Measurements from ENCODE around the gene NACC2.
"Not testable (repeated sequence)": the region's sequence is repeated elsewhere in the genome, so short reads cannot be mapped to it uniquely, and the experiment has no call there.

Gene NACC2

DNA sequence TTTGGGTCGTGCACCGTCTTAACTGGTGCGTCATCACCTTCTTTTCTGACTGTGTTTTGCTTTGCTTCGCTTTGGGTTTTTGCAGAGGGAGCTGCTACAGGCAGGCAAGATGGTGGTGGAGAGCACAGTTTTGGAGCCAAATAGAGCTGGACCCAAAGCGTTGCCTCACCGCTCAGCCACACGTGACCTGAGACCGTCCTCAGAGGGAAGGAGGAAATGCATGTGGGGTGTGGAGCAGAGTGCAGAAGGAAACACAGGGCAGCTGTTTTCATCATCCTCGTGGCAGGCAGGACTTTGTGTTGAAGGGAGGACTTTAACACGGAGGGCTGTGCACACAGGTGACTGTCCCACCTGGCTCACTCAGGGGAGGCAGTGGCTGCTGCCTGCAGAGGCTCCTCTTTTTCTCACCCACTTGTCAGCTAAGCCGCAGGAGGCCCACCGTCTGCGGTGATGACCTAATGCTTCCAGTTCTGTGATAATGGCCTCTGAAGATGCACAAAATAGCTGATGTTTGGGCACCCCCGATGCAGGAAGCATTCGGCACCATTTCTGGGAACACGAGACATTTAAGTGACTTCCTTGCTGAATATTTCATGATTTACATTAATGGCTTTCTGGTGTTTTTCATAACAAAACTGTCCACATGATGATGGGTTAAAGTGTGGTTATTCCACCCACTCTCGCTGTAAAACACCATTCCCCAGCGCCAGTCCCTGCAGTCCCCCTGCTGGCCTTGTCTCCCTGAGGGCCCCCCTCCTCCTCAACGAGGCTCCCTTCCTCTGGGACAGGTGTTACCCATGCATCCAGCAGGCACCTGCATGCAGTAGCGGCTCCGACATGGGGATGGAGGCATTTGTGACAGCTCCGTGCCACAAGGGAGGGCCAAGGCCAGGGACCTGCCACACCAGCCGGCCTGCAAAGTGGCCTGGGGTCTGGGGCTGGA lies 121.5 kb downstream of the NACC2 start:
- DNase-seq, result no peak

DNA sequence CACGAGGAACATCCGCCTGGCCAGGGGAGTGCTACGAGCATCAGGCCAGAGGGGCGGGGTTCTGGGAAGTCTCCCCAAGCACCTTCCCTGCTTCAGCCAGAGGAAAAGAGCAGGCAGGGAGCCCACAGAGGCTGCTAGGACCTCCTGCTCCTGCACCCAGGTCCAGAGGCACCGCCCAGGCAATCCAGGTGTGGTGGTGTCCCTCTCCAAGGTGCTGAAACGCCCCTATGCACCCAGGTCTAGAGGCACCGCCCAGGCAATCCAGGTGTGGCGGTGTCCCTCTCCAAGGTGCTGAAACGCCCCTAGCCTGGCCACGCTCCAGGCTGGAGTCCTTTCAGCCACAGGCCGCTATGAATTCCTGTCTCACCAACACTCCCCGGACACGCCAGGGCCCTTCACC lies 123.2 kb downstream of the NACC2 start:
- DNase-seq, result peak; percentile 28

DNA sequence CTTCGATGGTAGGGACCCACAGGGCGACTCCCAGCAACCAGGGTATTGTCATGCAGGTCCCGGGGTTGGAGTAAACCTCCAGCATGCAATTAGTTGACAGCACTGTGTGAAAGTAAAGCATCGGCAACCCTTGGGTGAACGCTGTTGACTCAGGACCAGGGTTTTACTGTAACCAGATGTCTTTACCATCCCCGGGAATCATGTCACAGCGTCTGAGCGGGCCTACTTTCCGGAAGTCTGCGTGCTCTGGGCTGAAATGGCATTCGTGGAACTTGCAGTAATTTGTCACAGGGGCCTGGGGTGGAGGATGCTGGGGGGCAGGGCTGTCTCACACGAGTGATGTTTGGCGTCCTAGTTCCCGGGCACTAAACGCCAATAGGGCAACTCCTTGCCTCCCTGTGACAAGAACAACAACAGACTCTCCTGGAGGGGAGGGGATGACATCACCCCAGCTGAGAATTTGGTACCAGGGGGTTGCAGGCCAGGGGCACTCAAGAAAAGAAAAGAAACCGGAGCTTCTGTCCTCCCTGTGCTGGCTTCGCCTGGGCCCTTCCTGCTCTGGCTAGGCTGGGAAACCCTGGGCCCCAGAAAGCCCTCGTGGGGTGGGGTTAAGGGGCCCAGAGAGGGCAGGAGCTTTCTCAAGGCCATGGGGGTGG lies 123.8 kb downstream of the NACC2 start:
- DNase-seq, result no peak

DNA sequence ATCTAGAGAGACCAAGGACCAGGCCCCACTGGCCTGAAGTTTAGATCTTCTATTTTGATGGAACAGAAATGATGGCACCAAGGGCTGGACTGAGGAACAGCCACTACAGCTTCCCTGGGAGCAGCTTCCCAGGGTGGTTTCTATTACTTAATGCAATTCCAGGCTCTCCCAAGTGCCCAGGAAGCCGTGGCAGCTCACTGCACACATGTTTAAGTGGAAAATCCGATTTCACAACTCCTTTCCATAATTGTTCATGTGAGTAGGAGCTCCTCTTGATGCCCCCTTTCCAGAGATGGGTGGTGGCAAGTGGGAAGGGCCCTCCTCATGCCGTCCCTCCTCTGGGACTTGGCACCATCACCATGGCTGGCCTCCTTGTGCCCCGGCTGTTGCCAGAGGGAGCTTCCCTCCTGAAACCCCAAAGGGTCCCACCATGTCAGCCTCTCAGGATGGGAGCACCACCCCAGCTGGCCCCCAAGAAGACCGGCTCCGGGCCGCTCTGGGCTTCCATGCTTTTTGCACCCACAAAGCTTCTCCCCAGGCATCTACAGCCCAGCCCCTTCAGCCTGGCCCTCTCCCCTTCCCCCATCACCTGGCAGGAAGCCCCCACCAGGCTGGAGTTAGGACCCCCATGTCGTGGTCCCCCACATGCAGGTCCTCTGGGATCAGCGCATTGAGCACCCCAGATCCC lies 124.8 kb downstream of the NACC2 start:
- DNase-seq, result no peak

DNA sequence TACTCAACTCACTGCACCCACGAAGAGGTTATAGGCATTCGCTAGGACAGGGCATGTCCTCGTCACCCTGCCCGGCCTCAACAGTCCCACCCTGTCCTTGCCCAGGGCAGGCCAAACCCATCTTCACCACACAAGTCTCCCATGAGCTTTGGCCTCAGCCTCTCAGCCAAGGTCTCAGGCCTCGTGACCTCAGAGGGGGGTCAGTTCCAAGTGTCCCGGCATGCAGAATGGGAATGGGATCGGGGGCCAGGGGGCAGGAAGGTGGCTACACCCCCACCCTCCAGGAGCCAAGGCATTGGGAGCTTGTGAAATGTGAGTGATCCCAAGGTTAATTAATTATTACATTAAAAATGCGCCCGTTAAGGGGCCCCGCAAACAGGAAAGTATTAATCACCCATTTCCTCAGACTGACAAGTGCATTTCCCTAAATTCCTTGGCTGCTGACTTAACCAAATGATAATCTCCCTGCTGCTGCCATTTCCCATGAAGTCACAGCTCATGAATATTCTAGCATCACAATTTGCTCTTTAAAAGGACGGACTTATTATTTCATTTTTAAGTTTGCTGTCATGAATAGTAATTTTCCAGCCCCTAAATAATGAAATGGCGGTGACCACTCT lies 125.9 kb downstream of the NACC2 start:
- DNase-seq, result no peak

DNA sequence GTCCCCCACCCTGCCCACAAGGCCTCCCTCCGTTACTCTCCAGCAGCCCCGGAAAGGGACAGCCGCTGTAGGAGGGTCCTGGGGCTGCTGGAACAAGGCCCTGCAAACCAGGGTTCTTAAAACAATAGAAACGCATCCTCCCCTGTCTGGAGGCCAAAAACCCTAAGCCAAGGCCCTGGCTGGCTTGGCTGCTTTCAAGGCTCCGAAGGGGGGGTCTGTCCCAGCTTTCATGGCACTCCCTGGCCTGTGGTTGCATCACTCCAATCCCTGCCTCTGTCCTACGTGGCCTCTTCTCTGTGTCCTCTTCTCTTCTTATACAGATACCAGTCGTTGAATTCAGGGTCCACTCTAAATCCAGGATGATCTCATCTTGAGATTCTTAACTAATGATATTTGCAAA lies 126.5 kb downstream of the NACC2 start:
- DNase-seq, result no peak

DNA sequence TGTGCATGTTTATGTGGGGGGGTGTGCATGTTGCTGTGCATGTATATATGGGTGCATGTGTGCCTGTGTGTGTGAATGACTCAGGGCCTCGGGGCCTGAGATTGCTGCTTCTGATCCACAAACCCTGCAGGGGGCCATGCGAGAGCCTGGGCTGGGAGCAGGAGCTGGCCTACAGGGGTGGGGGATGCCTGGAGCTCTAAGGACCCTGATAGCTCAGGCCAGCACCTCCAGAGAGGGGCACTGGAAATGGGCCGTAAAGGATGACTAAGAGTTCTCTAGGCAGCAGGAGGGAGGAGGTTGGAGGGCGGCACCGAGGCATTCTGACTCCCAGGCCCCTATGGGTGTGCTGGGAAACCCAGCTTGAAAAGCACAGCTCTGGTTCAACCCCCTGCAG lies 127.0 kb downstream of the NACC2 start:
- DNase-seq, result no peak

DNA sequence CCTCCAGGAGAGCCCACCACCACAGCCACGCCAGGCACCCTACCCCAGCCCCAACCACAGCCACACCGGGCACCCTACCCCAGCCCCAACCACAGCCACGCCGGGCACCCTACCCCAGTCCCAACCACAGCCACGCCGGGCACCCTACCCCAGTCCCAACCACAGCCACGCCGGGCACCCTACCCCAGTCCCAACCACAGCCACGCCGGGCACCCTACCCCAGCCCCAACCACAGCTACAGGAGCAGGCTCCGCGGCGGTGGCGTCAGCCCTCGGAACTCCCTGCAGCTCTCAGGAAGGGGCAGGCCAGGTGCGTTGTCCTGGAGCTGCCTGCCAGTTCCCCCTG lies 128.2 kb downstream of the NACC2 start:
- not testable (repeated sequence) for DNase-seq

DNA sequence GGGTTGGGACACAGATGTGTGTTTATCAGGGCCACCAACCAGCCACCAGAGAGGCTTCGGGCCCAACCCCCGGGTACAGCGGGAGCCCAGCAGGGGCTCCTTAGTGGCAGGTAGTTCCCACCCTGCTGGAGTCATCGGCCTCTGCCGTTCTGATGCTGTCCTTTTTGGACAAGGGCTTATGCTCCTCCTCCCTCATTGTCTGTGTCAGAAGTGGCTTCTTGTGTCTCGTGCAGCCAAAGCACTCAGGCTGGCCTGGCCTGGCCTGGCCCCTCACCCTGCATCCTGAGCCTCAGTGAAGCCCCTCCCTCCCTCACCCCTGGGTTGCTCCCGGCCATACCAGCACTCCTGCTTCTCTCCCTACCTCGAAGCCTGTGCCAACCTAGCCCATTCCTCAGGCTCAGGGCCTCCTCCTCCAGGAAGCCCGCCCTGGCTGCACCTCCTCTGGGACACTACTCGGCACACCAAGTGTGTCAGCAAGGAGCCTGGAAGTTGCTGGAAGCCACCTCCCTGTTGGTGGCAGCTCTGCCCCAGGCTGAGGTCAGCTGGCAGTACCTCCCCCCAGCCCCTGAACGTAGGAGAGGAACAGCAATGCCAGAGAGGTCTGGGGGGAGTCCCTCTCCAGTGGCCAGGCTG lies 129.8 kb downstream of the NACC2 start:
- DNase-seq, result no peak

DNA sequence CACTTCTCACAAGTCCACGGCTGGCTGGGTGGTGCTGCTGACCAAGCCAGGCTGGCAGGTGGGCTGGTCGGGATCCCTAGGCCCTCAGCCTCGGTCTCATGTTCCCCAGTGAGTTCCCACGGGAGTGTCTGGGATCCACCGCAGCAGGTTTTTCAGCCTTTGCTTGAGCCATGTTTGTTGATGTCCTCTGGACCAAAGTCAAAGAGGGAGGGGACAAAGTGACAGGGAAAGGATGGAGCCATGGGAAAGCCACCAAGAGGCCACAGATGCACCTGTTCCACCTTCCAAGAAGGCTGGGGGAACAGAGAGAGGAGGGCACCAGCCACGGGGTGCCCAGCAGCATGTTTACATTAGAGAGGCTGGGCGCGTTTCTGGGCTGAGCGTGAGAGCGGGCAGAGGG lies 131.2 kb downstream of the NACC2 start:
- no peak for DNase-seq

DNA sequence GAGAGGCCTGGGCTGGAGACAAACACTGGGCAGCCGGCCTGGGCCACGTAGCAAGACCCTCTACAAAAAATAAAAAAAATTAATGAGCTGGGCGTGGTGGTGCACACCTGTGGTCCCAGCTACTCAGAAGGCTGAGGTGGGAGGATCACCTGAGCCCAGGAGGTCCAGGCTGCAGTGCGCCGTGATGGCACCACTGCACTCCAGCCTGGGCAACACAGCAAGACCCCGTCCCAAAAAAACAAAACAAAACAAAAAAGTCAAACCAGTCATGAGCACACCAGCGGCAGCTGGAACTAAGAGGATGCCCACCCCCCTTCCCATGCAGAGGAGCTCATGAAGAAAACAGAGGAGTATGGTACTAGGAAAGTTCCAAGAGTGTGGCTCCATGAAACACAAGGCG lies 131.8 kb downstream of the NACC2 start:
- DNase-seq, result no peak

DNA sequence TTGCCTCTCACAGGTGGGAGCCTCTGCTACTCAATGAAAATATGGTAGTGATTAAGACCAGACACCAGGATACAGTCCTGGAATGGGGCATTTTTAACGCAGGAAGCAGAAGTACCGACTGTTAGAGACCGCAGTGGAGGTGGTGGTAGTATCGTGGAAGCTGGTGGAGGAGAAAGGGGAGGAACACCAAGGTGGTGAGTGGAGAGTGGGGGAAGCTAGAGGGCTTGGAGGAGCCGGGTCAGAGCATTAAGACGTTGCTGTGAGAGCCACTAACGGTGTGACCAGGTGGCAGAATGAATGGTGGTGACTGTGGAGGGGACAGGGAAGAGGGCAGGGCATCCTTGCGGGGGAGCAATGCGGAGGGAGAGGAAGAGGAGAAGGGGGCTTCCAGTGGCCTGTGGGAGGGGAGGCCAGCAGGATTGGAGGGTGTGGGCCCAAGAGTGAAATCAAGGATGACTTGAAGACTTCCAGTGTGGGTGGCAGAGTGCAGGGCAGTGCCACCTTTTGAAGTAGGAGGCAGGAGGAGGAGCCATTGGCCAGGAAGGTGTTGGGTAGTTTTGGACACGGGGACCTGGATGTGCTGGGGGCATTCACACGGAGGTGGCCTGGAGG lies 132.3 kb downstream of the NACC2 start:
- no peak for DNase-seq

DNA sequence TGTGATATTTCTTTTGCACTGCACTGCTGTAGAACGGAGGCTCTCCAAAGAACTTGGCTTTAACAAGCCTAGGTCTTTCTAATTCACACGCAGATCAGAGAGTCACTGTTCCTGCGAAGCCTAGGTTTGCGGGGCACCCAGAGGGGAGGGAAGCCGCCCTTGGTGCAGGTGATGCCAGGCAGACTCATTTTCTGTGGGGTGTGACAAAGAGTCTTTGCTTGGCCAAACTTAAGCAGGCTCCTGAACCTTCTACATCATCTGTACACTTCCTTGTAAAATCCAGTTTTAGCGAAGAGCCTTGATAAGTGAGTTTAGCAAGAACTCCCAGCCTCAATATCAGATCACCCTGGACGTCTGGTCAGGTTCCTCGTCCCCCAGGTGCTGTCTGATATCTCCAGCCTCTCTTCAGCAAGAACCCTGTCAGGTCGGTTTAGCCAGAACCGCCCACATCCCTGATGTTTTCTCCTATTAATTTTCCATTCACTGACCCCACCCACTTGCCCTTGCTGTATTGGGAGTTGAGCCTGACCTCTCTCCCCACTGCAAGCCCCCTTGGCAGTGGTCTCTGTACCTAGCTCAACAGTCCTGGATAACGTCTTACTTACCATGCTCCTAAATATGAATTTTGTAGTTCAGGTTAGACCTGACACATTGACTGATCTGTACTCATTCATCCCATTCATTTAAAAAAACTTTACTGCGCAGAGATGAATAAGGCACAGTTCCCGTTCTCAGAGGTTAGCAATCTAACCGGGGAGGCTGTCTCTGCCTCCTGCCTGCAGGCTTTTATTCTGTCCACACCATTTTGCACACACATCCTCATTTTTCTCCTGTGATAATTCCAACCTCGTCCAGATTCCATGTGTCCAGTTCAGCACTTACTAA lies 133.0 kb downstream of the NACC2 start:
- no peak for DNase-seq

DNA sequence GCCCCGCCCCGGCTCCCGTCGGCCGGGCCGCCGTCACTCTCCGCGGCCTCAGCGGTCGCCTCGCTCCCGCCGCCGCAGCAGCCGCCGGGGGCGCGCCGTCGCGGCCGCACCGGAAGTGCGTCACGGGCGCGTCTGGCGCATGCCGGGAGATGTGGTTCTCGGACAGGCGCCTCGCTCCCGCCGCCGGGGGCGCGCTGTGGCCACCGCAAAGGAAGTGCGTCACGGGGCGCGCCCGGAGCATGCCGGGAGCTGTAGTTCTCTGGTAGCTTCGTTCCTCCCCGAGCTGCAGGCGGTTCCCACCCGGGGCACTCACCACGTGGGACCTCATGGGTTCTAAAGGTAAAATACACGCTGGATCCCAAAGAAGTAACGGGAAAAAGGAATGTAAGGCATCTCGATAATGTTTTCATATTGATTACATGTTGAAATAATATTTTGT lies 133.8 kb downstream of the NACC2 start, which contains the start of gene UBAC1:
Gene UBAC1 (minus strand): TSS at position 97 of the 439 bp plus-strand sequence. CDS start 211 bp downstream, outside the sequence.
- DNase-seq, result peak; percentile 95

DNA sequence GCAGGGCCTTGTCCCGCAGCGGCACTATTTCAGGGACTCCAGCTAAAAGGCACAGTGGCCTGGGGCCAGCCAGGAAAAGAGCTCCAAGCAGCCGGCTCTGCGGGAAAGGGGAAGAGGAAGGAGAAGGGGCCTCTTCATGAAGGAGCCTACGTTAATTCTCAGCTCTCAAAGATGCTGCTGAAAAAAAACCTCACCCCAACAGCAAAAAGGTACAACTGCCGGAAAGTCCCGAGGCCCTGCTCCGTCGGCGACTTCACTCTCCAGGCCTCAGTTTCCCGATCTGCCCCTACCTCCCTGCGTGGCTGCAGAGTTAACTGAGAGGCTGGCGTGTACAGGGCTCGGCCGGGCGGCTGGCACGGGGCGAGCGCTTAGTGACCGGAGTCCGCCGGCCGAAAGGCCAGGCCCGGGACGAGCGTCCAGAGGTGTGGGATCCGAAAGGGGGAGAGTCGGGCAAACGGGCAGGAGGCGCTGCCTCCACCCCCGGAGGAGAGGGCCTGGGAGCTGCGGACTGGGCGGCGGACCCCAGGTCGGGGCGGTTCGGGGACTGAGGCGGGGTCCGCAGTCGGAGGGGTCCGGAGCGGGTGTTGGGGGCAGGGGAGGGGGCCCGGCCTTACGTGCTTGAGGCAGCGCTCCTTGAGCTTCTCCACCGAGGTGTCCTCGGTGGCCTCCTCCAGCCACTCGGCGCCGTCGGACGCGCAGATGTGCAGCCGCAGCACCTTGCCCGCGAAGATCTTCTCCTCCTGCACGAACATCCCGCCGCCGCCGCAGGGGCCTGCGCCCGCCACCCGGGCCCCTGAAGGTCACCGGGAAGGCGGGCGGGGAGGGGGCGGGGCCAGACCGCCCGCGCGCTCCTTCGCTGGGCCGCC lies 134.4 kb downstream of the NACC2 start:
- no peak for DNase-seq

DNA sequence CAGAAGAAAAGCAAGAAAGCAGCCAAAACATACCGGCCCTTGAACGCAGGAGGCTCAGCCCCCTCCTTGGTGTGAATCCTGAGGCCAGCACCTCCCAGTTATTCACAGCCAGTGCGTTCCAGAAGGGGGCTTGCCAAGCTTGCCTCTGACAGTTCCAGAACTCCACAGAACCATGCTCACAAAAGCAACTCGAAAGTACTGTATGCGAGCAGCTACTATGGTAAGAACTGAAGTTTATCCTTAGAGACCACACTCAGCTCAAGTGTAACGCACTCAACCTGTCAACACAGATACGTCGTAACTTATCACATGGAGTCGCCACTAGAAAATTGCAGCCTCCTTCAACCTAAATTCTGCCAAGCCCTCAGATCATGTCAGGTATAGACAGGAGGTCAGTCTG lies 135.3 kb downstream of the NACC2 start:
- DNase-seq, result no peak

DNA sequence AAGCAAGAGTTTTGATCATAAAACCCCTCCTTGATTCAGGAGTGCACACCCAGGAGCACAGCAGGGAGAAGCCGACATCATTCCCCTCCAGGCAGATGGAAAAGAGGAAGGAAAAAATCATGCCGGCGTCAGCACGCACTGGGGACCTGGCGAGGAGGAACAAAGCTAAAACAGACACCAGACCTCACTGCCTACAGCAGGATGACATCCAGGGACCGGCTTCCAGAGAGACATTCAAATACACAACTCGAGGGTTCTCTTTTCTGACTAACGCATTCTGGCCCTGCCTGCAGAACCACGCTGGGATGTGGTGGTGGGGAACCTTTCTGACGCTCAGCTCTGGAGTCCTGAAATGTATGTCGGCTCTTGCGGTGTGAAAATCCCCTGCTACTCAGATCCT lies 136.6 kb downstream of the NACC2 start:
- DNase-seq, result no peak

DNA sequence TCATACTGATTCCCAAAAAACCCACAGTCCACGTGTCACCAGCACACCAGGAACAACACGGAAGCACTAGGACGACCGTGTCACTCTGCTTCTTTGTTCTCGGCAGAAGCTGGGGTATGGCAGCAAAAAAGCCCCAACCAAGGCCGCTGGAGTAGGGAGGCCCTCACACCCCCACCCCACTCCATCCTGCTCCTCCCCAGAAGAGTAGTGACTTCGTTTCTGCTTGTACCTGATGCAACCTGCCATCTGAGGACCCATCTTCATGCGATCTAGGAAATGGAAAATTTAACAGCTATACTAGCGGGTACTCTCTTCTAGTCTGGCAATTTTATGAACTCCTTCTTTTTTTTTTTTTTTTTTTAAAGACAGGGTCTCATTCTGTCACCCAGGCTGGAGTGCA lies 137.7 kb downstream of the NACC2 start:
- no peak for DNase-seq

DNA sequence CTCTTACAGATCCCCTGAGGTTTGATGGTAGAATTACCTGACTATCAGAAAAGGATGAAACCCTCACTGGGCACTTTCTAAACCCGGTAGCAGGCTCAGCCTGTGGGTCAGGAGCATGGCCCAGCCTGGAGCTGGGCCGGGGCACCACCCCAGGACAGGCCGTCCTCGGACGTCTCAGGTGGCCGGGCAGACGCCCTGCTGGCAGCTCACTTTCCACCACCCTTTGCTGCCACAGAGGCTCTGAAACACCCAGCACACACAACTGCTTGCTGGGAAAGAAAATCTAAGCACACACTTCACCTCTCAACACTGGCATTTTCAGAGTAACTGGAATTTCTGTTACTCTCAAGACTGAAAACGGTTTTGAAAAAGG lies 138.3 kb downstream of the NACC2 start:
- no peak for DNase-seq

Data from NCI-H2029 (cell line).